ENCODE results near the gene GAD1.

Gene GAD1

GRCh38 chr2:170846314-170846713, 29.6 kb downstream of the GAD1 start:
- no peak for DNase-seq

- DNase-seq: no peak
These were observed 31.0 kb downstream of the GAD1 start for GRCh38 chr2:170847716-170848115.

- no peak for DNase-seq
These were observed 31.9 kb downstream of the GAD1 start for GRCh38 chr2:170848587-170848986.

GRCh38 chr2:170850251-170850650, 33.6 kb downstream of the GAD1 start:
- no peak for DNase-seq

GRCh38 chr2:170851635-170852034, 34.9 kb downstream of the GAD1 start:
- no peak for DNase-seq

GRCh38 chr2:170856066-170856465, 39.4 kb downstream of the GAD1 start:
- no peak for DNase-seq

GRCh38 chr2:170862286-170862902, 45.7 kb downstream of the GAD1 start:
- no peak for DNase-seq

GRCh38 chr2:170863087-170863486, 46.4 kb downstream of the GAD1 start:
- DNase-seq: no peak

- DNase-seq: no peak
These were observed 52.3 kb downstream of the GAD1 start for GRCh38 chr2:170869036-170869435.

GRCh38 chr2:170869461-170869860, 52.8 kb downstream of the GAD1 start:
- DNase-seq: no peak

- DNase-seq: peak; percentile 43 to 60 (median 52)
These were observed 56.5 kb downstream of the GAD1 start for GRCh38 chr2:170873035-170873692.

GRCh38 chr2:170878066-170878465, 61.4 kb downstream of the GAD1 start:
- DNase-seq: no peak

GRCh38 chr2:170878505-170878904, 61.8 kb downstream of the GAD1 start:
- no peak for DNase-seq

GRCh38 chr2:170881840-170882239, 65.2 kb downstream of the GAD1 start:
- no peak for DNase-seq

- no peak for DNase-seq
These were observed 66.1 kb downstream of the GAD1 start for GRCh38 chr2:170882758-170883157.

- no peak for DNase-seq
These were observed 67.0 kb downstream of the GAD1 start for GRCh38 chr2:170883683-170884082.

- no peak for DNase-seq
These were observed 68.6 kb downstream of the GAD1 start for GRCh38 chr2:170885130-170885791.

GRCh38 chr2:170886386-170886785, 69.7 kb downstream of the GAD1 start:
- DNase-seq: no peak

GRCh38 chr2:170887496-170887895, 70.8 kb downstream of the GAD1 start:
- DNase-seq: no peak

- DNase-seq: no peak
These were observed 71.2 kb downstream of the GAD1 start for GRCh38 chr2:170887896-170888295.

GRCh38 chr2:170891893-170892292, 75.2 kb downstream of the GAD1 start:
- no peak for DNase-seq

- DNase-seq: no peak
These were observed 75.8 kb downstream of the GAD1 start for GRCh38 chr2:170892391-170892951.

- DNase-seq: no peak
These were observed 78.5 kb downstream of the GAD1 start for GRCh38 chr2:170895023-170895757.
